GM19035 (cell line): ENCODE data around the gene CGB5.
"Not testable (repeated sequence)": the region's sequence is repeated elsewhere in the genome, so short reads cannot be mapped to it uniquely, and the experiment has no call there.

Experiments used
- ATAC-seq: cut with Tn5 transposase; IDR thresholded peaks from one replicate; pipeline ENCODE4 v1.9.1; 2021; ENCODE audit not compliant: unreplicated experiment

CGB5 gene

GRCh38 chr19:49056902-49057596 is 13.4 kb downstream of the CGB5 start:
- not testable (repeated sequence) for ATAC-seq

- no peak for ATAC-seq
Observed at GRCh38 chr19:49057636-49058234, 14.1 kb downstream of the CGB5 start, which contains the start of gene CGB7. Gene CGB7 (minus strand): TSS chr19:49057749. CDS start chr19:49055375, 2,374 bp downstream.

- no peak for ATAC-seq
Observed at GRCh38 chr19:49058562-49058961, 14.9 kb downstream of the CGB5 start.

GRCh38 chr19:49059053-49059452 is 15.4 kb downstream of the CGB5 start:
- no peak for ATAC-seq

GRCh38 chr19:49061000-49061399 is 17.4 kb downstream of the CGB5 start:
- no peak for ATAC-seq

GRCh38 chr19:49061445-49061844 is 17.8 kb downstream of the CGB5 start:
- ATAC-seq, result no peak

GRCh38 chr19:49064029-49064629 is 20.5 kb downstream of the CGB5 start:
- no peak for ATAC-seq

- no peak for ATAC-seq
Observed at GRCh38 chr19:49064768-49065611, 21.3 kb downstream of the CGB5 start, which contains the start of gene NTF4. Gene NTF4 (minus strand): TSS chr19:49064818. CDS start chr19:49061997, 2,821 bp downstream.

- no peak for ATAC-seq
Observed at GRCh38 chr19:49065905-49066512, 22.4 kb downstream of the CGB5 start.

- no peak for ATAC-seq
Observed at GRCh38 chr19:49067554-49067953, 23.9 kb downstream of the CGB5 start.

- ATAC-seq, result no peak
Observed at GRCh38 chr19:49069026-49069425, 25.4 kb downstream of the CGB5 start.

- no peak for ATAC-seq
Observed at GRCh38 chr19:49070416-49070815, 26.8 kb downstream of the CGB5 start.

GRCh38 chr19:49071860-49072547 is 28.4 kb downstream of the CGB5 start:
- no peak for ATAC-seq

- ATAC-seq, result no peak
Observed at GRCh38 chr19:49073514-49074378, 30.1 kb downstream of the CGB5 start.

- ATAC-seq, result not testable (repeated sequence)
Observed at GRCh38 chr19:49074869-49075268, 31.2 kb downstream of the CGB5 start.

GRCh38 chr19:49080392-49080791 is 36.7 kb downstream of the CGB5 start:
- ATAC-seq, result no peak

GRCh38 chr19:49081273-49081672 is 37.6 kb downstream of the CGB5 start:
- ATAC-seq, result no peak

GRCh38 chr19:49084206-49085019 is 40.8 kb downstream of the CGB5 start:
- no peak for ATAC-seq
